A549 (cell line): Measurements from ENCODE around the gene AEBP1. TPM values are rescaled to one million over a fixed set of nuclear protein-coding genes. Genes with fewer than 3 reads are reported as not detected.
A peak's percentile ranks its signal among the peaks of the same experiment; 100 is the strongest.

Experiments used
- ATAC-seq, 2 experiments: fragments of 200-7000 bp in 1 of 2; fragments of >200 bp in 1 of 2; cut with Nextera tagmentation in 1 of 2; cut with Tn5 transposase in 1 of 2; 3 replicates each; pipeline versions ENCODE4 v1.8.0 to v1.9.1; 2018 to 2020; ENCODE audit warnings: mild to moderate bottlenecking in 1 of 2, moderate library complexity in 1 of 2
- CTCF ChIA-PET: fragments of 300-600 bp; sonication (Branson Sonifier 250); formaldehyde crosslinking; extraction: SDS; loops from one replicate; lab custom pipeline; 2021; ENCODE audit warnings: antibody characterized with exemption, inconsistent platforms; lab: Yijun Ruan, JAX
- POLR2A ChIA-PET: fragments of 350-600 bp; formaldehyde crosslinking; extraction: SDS; loops from one replicate; lab custom pipeline; 2021; ENCODE audit warnings: antibody characterized with exemption, inconsistent platforms; lab: Yijun Ruan, JAX
- DNase-seq, 2 experiments: peaks; one replicate each; pipeline versions ENCODE4 v3.0.0 to v3.0.0-alpha.2; 2011 to 2016; ENCODE audit warnings: low read depth in 1 of 2, low spot score in 1 of 2
- FAIRE-seq: peaks from 2 replicates; lab custom pipeline; 2011; peaks lifted over from hg19 to GRCh38; lab: Jason Lieb, UNC
- H3K27ac ChIP-seq, 2 experiments: fragments of >200 bp; sonication (Bioruptor Twin); formaldehyde crosslinking; 3 replicates each; pipeline ENCODE4 v1.5.1; 2016 to 2017
- H3K4me1 ChIP-seq: fragments of >200 bp; sonication (Bioruptor Twin); formaldehyde crosslinking; 3 replicates; pipeline ENCODE4 v1.6.1; 2016
- H3K4me2 ChIP-seq: fragments of >200 bp; sonication (Bioruptor Twin); formaldehyde crosslinking; 3 replicates; pipeline ENCODE4 v1.6.1; 2016
- H3K4me3 ChIP-seq: fragments of >200 bp; sonication (Bioruptor Twin); formaldehyde crosslinking; 3 replicates; pipeline ENCODE4 v1.5.1; 2016
- H3K9me3 ChIP-seq: fragments of >200 bp; sonication (Bioruptor Twin); formaldehyde crosslinking; 3 replicates; pipeline ENCODE4 v1.6.1; 2016
- CHD4 ChIP-seq: fragments of 200-600 bp; sonication (generic); IDR thresholded peaks from 2 replicates; pipeline ENCODE4 v1.6.1; 2016; ENCODE audit warnings: antibody characterized with exemption, mild to moderate bottlenecking, borderline replicate concordance
- E2F6 ChIP-seq: IDR thresholded peaks from 2 replicates; pipeline ENCODE4 v1.6.1; 2012; ENCODE audit warnings: low read depth, borderline replicate concordance
- EHF ChIP-seq: fragments of 250-450 bp; sonication (Bioruptor Pico); IDR thresholded peaks from 2 replicates; pipeline ENCODE4 v1.5.0; 2020; ENCODE audit warnings: mild to moderate bottlenecking
- EHMT2 ChIP-seq: fragments of 200-600 bp; sonication (generic); IDR thresholded peaks from 2 replicates; pipeline ENCODE4 v1.6.1; 2016; ENCODE audit warnings: antibody characterized with exemption, low read depth, mild to moderate bottlenecking, moderate library complexity
- EP300 ChIP-seq, 2 experiments: fragments of >200 bp; sonication (Bioruptor Twin); formaldehyde crosslinking; IDR thresholded peaks; 2 replicates in 1 of 2; 3 replicates in 1 of 2; pipeline ENCODE4 v1.6.1; 2016 to 2017
- GATA3 ChIP-seq: IDR thresholded peaks from 2 replicates; pipeline ENCODE4 v1.6.1; 2012; ENCODE audit warnings: borderline replicate concordance
- HDAC2 ChIP-seq: fragments of 200-600 bp; sonication (generic); IDR thresholded peaks from 2 replicates; pipeline ENCODE4 v1.6.1; 2016
- HOXB5 ChIP-seq: fragments of 250-450 bp; sonication (Bioruptor Pico); IDR thresholded peaks from 2 replicates; pipeline ENCODE4 v1.5.0; 2020; ENCODE audit warnings: mild to moderate bottlenecking, moderate library complexity
- JUN ChIP-seq, 2 experiments: fragments of >200 bp; sonication (Bioruptor Twin); formaldehyde crosslinking; IDR thresholded peaks; 2 replicates in 1 of 2; 3 replicates in 1 of 2; pipeline ENCODE4 v1.6.1; 2016 to 2017
- JUNB ChIP-seq: fragments of >200 bp; sonication (Bioruptor Twin); formaldehyde crosslinking; IDR thresholded peaks from 2 replicates; pipeline ENCODE4 v1.6.1; 2016
- KDM1A ChIP-seq: fragments of 200-600 bp; sonication (generic); IDR thresholded peaks from 2 replicates; pipeline ENCODE4 v1.6.1; 2016; ENCODE audit warnings: low read depth, mild to moderate bottlenecking
- MAFK ChIP-seq: fragments of 450-650 bp; IDR thresholded peaks from 2 replicates; pipeline ENCODE4 v1.6.1; 2014; ENCODE audit not compliant: partially characterized antibody
- MAX ChIP-seq: IDR thresholded peaks from 2 replicates; pipeline ENCODE4 v1.6.1; 2012
- MAZ ChIP-seq: fragments of 150-350 bp; IDR thresholded peaks from 2 replicates; pipeline ENCODE4 v1.6.1; 2014; ENCODE audit warnings: antibody characterized with exemption, low read depth, low read length, borderline replicate concordance
- NR3C1 ChIP-seq: fragments of >200 bp; sonication (Bioruptor Twin); formaldehyde crosslinking; IDR thresholded peaks from 3 replicates; pipeline ENCODE4 v1.6.1; 2017
- PHF8 ChIP-seq: fragments of 200-600 bp; sonication (generic); IDR thresholded peaks from 2 replicates; pipeline ENCODE4 v1.6.1; 2016; ENCODE audit warnings: low read depth, mild to moderate bottlenecking, antibody characterized with exemption, moderate library complexity, borderline replicate concordance
- RARB ChIP-seq: fragments of 250-450 bp; sonication (Bioruptor Pico); IDR thresholded peaks from 2 replicates; pipeline ENCODE4 v1.8.0; 2021; ENCODE audit warnings: mild to moderate bottlenecking, moderate library complexity
- SMC3 ChIP-seq: fragments of >200 bp; sonication (Bioruptor Twin); formaldehyde crosslinking; IDR thresholded peaks from 3 replicates; pipeline ENCODE4 v1.6.1; 2018; ENCODE audit warnings: inconsistent platforms
- ZC3H11A ChIP-seq: fragments of 450-650 bp; IDR thresholded peaks from 2 replicates; pipeline ENCODE4 v1.6.1; 2014; ENCODE audit warnings: antibody characterized with exemption, mild to moderate bottlenecking
- ZNF302 ChIP-seq: fragments of 250-450 bp; sonication (Bioruptor Pico); IDR thresholded peaks from 2 replicates; pipeline ENCODE4 v1.9.0; 2021; ENCODE audit warnings: inconsistent platforms, mild to moderate bottlenecking, moderate library complexity
- ZSCAN20 ChIP-seq: fragments of 250-450 bp; sonication (Bioruptor Pico); IDR thresholded peaks from 2 replicates; pipeline ENCODE4 v1.8.0; 2022; ENCODE audit warnings: mild to moderate bottlenecking, moderate library complexity
- WGBS: methylation state at CpG from one replicate; pipeline ENCODE4 v1.1.6; 2017; ENCODE audit errors: missing lambda C conversion rate; 5-methylcytosine and 5-hydroxymethylcytosine counted together
- polyA plus RNA-seq, 4 experiments: library from polyadenylated mRNA; depleted of rRNA in 3 of 4; stranded (reverse); fragments of >200 nt; fragmentation: RNase III in 1 of 4; extraction: RNeasy Plus Mini Kit Qiagen cat#74134 plus additional on column Dnase treatment in 1 of 4; gene quantifications; 2 replicates in 3 of 4; 3 replicates in 1 of 4; pipeline ENCODE4 v1.2.3, GENCODE V29; 2011 to 2017
- TF ChIP-seq, protein P1 (sequence below): fragments of 200-600 bp; sonication (generic); IDR thresholded peaks from 2 replicates; pipeline ENCODE4 v1.6.1; 2016; ENCODE audit warnings: antibody characterized with exemption, mild to moderate bottlenecking, moderate library complexity
- TF ChIP-seq, protein P2 (sequence below): fragments of >200 bp; sonication (Bioruptor Twin); formaldehyde crosslinking; IDR thresholded peaks from 3 replicates; pipeline ENCODE4 v1.5.1; 2016
- TF ChIP-seq, protein P3 (sequence below): fragments of >200 bp; sonication (Bioruptor Twin); formaldehyde crosslinking; IDR thresholded peaks from 3 replicates; pipeline ENCODE4 v1.6.1; 2016

AEBP1 gene
- polyA plus RNA-seq, 2 of the 4 experiments (the other 2 are of a cell fraction), result not detected

DNA sequence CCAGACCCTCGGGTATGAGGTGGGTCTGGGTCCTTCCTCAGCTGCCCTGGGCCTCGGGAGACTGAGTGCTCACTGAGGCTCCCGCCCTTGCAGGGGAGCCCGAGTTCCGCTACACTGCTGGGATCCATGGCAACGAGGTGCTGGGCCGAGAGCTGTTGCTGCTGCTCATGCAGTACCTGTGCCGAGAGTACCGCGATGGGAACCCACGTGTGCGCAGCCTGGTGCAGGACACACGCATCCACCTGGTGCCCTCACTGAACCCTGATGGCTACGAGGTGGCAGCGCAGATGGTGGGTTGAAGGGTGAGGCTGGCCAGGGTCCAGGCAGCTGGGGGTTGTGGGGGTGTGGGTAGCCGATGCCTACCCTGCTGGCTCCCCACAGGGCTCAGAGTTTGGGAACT is 7.6 kb downstream of the AEBP1 start:
- no peak overlapping the region for H3K27ac ChIP-seq
- DNase-seq (no peak), ATAC-seq (peak; percentile 3 to 24; a peak in 3 of 6 replicates), FAIRE-seq (no peak)
- H3K4me2 ChIP-seq, result no peak overlapping the region; the same call in 2 of the 3 replicates
- no peak for TF ChIP-seq MAFK
- TF ChIP-seq, protein P1, sequence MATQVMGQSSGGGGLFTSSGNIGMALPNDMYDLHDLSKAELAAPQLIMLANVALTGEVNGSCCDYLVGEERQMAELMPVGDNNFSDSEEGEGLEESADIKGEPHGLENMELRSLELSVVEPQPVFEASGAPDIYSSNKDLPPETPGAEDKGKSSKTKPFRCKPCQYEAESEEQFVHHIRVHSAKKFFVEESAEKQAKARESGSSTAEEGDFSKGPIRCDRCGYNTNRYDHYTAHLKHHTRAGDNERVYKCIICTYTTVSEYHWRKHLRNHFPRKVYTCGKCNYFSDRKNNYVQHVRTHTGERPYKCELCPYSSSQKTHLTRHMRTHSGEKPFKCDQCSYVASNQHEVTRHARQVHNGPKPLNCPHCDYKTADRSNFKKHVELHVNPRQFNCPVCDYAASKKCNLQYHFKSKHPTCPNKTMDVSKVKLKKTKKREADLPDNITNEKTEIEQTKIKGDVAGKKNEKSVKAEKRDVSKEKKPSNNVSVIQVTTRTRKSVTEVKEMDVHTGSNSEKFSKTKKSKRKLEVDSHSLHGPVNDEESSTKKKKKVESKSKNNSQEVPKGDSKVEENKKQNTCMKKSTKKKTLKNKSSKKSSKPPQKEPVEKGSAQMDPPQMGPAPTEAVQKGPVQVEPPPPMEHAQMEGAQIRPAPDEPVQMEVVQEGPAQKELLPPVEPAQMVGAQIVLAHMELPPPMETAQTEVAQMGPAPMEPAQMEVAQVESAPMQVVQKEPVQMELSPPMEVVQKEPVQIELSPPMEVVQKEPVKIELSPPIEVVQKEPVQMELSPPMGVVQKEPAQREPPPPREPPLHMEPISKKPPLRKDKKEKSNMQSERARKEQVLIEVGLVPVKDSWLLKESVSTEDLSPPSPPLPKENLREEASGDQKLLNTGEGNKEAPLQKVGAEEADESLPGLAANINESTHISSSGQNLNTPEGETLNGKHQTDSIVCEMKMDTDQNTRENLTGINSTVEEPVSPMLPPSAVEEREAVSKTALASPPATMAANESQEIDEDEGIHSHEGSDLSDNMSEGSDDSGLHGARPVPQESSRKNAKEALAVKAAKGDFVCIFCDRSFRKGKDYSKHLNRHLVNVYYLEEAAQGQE, result no peak
- peaks cover 4% of the 10 kb centered on the region; the same call in 1 of the 3 replicates for H3K4me1 ChIP-seq
- H3K4me3 ChIP-seq, result no peak overlapping the region
- H3K9me3 ChIP-seq, result no peaks in the 10 kb centered on the region
- WGBS, result 75% methylated on average over 12 of the region's 16 CpGs
- POLR2A ChIA-PET, result no interaction called here
- CTCF ChIA-PET, result interaction anchor here (1.1 to 1.3 kb wide), 2 partner anchors 9 to 19 kb away, joined by 3 to 4 read pairs; no protein-coding TSS in a partner anchor

- DNase-seq (no peak), FAIRE-seq (no peak), ATAC-seq (peak; percentile 17 to 44; a peak in 3 of 6 replicates)
- TF ChIP-seq EHF (CRISPR knock-in tag), result no peak
- TF ChIP-seq CHD4, result no peak
- 0 out of 5 replicates have a peak, but pooled peaks of 1 of the 2 experiments have one; percentile 28 for TF ChIP-seq JUN (IDR thresholded peaks at IDR 0.05)
- no peak for TF ChIP-seq SMC3
- peak; percentile 26; the same call in 1 of the 2 replicates for TF ChIP-seq MAX
- no peak for TF ChIP-seq JUNB
- peak; percentile 13; the same call in 1 of the 2 replicates for TF ChIP-seq GATA3
- no peak for TF ChIP-seq E2F6
- TF ChIP-seq HOXB5 (CRISPR knock-in tag), result no peak
- TF ChIP-seq EHMT2, result no peak
- TF ChIP-seq NR3C1, result no peak
- H3K4me3 ChIP-seq, result no peak overlapping the region
- peak overlapping the region; percentile 44 for H3K4me2 ChIP-seq
- no peaks in the 10 kb centered on the region for H3K9me3 ChIP-seq
- ChIA-PET CTCF (interaction anchor here (1.1 kb wide), 1 partner anchor 10 kb away, joined by 4 read pairs; no protein-coding TSS in a partner anchor), POLR2A (no interaction called here)
- H3K27ac ChIP-seq, result 0 out of 6 replicates have a peak overlapping the region, but pooled peaks of 1 of the 2 experiments have one; percentile 11
- 51% methylated on average over 24 of the region's 41 CpGs for WGBS
- peaks cover 4% of the 10 kb centered on the region; the same call in 1 of the 3 replicates for H3K4me1 ChIP-seq
Measured at GRCh38 chr7:44112231-44112996, 8.3 kb downstream of the AEBP1 start.

DNA sequence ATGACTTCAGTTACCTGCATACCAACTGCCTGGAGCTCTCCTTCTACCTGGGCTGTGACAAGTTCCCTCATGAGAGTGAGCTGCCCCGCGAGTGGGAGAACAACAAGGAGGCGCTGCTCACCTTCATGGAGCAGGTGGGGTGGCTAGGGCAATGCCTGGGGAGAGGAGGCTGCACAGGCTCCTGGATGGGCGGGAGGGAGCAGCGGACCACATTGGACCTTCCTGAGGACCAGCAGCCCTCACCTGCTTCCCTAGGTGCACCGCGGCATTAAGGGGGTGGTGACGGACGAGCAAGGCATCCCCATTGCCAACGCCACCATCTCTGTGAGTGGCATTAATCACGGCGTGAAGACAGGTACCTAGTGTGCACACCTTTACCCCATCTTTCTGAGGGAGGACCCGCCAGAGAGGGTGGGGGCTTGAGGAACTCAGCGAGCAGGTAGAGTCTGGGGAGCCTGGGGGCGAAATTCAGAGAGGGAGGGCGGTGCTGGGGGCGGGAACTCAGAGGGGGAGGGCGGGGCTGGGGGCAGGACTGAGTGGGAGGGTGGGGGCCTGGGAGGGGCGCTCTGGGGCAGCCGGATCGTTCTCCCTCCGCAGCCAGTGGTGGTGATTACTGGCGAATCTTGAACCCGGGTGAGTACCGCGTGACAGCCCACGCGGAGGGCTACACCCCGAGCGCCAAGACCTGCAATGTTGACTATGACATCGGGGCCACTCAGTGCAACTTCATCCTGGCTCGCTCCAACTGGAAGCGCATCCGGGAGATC is 9.0 kb downstream of the AEBP1 start:
- 81% methylated on average over 28 of the region's 34 CpGs for WGBS
- no peak for DNase-seq
- CTCF ChIA-PET, result interaction anchor here (0.8 to 1.1 kb wide), 2 partner anchors 11 to 18 kb away, joined by 3 to 4 read pairs; no protein-coding TSS in a partner anchor
- Histone ChIP-seq H3K4me3 (no peak overlapping the region), H3K4me1 (peaks cover 4% of the 10 kb centered on the region; the same call in 1 of the 3 replicates), H3K9me3 (no peaks in the 10 kb centered on the region), H3K27ac (no peak overlapping the region), H3K4me2 (peak overlapping the region; percentile 44)
- ATAC-seq, result peak in 1 of 2 experiments; percentile 4; a peak in 2 of 6 replicates
- POLR2A ChIA-PET, result no interaction called here
- FAIRE-seq, result no peak
- TF ChIP-seq ZSCAN20 (CRISPR knock-in tag) (no peak), KDM1A (no peak), RARB (CRISPR knock-in tag) (no peak), HDAC2 (no peak), PHF8 (no peak), MAZ (no peak), ZC3H11A (no peak), EP300 (IDR thresholded peaks at IDR 0.05) (no peak), ZNF302 (CRISPR knock-in tag) (no peak), NR3C1 (no peak)
- TF ChIP-seq, protein P2, sequence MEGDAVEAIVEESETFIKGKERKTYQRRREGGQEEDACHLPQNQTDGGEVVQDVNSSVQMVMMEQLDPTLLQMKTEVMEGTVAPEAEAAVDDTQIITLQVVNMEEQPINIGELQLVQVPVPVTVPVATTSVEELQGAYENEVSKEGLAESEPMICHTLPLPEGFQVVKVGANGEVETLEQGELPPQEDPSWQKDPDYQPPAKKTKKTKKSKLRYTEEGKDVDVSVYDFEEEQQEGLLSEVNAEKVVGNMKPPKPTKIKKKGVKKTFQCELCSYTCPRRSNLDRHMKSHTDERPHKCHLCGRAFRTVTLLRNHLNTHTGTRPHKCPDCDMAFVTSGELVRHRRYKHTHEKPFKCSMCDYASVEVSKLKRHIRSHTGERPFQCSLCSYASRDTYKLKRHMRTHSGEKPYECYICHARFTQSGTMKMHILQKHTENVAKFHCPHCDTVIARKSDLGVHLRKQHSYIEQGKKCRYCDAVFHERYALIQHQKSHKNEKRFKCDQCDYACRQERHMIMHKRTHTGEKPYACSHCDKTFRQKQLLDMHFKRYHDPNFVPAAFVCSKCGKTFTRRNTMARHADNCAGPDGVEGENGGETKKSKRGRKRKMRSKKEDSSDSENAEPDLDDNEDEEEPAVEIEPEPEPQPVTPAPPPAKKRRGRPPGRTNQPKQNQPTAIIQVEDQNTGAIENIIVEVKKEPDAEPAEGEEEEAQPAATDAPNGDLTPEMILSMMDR, result no peak
- TF ChIP-seq, protein P3, sequence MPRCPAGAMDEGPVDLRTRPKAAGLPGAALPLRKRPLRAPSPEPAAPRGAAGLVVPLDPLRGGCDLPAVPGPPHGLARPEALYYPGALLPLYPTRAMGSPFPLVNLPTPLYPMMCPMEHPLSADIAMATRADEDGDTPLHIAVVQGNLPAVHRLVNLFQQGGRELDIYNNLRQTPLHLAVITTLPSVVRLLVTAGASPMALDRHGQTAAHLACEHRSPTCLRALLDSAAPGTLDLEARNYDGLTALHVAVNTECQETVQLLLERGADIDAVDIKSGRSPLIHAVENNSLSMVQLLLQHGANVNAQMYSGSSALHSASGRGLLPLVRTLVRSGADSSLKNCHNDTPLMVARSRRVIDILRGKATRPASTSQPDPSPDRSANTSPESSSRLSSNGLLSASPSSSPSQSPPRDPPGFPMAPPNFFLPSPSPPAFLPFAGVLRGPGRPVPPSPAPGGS, result no peak; the same call in 2 of the 3 replicates
